ENCODE results near the gene MRPS6. TPM values are rescaled to one million over a fixed set of nuclear protein-coding genes. Genes with fewer than 3 reads are reported as not detected.

MRPS6 gene
- total and polyA plus RNA-seq, 2 of the 13 experiments (the other 11 are each of a cell fraction or from before 2014, with no cell fraction given) = 14.2 to 26.9 TPM

- TF ChIP-seq NR1H2 (CRISPR knock-in tag; IDR thresholded peaks at IDR 0.05; ENCODE audit: borderline replicate concordance, low read depth) = no peak
- TF ChIP-seq ZSCAN22 (CRISPR knock-in tag; IDR thresholded peaks at IDR 0.05) = no peak
- TF ChIP-seq ZNF512 (CRISPR knock-in tag; IDR thresholded peaks at IDR 0.05) = no peak
- peak; percentile 29 for TF ChIP-seq SKI (IDR thresholded peaks at IDR 0.05; ENCODE audit: partially characterized antibody)
- TF ChIP-seq ZNF672 (CRISPR knock-in tag; IDR thresholded peaks at IDR 0.05) = no peak
- TF ChIP-seq RXRA (CRISPR knock-in tag; IDR thresholded peaks at IDR 0.05) = no peak
- TF ChIP-seq, protein P1, sequence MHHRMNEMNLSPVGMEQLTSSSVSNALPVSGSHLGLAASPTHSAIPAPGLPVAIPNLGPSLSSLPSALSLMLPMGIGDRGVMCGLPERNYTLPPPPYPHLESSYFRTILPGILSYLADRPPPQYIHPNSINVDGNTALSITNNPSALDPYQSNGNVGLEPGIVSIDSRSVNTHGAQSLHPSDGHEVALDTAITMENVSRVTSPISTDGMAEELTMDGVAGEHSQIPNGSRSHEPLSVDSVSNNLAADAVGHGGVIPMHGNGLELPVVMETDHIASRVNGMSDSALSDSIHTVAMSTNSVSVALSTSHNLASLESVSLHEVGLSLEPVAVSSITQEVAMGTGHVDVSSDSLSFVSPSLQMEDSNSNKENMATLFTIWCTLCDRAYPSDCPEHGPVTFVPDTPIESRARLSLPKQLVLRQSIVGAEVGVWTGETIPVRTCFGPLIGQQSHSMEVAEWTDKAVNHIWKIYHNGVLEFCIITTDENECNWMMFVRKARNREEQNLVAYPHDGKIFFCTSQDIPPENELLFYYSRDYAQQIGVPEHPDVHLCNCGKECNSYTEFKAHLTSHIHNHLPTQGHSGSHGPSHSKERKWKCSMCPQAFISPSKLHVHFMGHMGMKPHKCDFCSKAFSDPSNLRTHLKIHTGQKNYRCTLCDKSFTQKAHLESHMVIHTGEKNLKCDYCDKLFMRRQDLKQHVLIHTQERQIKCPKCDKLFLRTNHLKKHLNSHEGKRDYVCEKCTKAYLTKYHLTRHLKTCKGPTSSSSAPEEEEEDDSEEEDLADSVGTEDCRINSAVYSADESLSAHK (CRISPR knock-in tag; IDR thresholded peaks at IDR 0.05; ENCODE audit: borderline replicate concordance) = peak; percentile 99
- no peak for TF ChIP-seq ZNF292 (CRISPR knock-in tag; IDR thresholded peaks at IDR 0.05; ENCODE audit: borderline replicate concordance, low read depth)
- TF ChIP-seq, protein P2, sequence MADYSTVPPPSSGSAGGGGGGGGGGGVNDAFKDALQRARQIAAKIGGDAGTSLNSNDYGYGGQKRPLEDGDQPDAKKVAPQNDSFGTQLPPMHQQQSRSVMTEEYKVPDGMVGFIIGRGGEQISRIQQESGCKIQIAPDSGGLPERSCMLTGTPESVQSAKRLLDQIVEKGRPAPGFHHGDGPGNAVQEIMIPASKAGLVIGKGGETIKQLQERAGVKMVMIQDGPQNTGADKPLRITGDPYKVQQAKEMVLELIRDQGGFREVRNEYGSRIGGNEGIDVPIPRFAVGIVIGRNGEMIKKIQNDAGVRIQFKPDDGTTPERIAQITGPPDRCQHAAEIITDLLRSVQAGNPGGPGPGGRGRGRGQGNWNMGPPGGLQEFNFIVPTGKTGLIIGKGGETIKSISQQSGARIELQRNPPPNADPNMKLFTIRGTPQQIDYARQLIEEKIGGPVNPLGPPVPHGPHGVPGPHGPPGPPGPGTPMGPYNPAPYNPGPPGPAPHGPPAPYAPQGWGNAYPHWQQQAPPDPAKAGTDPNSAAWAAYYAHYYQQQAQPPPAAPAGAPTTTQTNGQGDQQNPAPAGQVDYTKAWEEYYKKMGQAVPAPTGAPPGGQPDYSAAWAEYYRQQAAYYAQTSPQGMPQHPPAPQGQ (CRISPR knock-in tag; IDR thresholded peaks at IDR 0.05; ENCODE audit: borderline replicate concordance) = no peak
- no peak for TF ChIP-seq MTF1 (CRISPR knock-in tag; IDR thresholded peaks at IDR 0.05)
- TF ChIP-seq ZNF383 (CRISPR knock-in tag; IDR thresholded peaks at IDR 0.05; ENCODE audit: borderline replicate concordance) = no peak
- no peak for TF ChIP-seq ZSCAN29 (CRISPR knock-in tag; conservative IDR thresholded peaks at IDR 0.05)
- no peak for TF ChIP-seq DNMT3B (CRISPR knock-in tag; conservative IDR thresholded peaks at IDR 0.05)
- no peak for TF ChIP-seq ZNF629 (CRISPR knock-in tag; conservative IDR thresholded peaks at IDR 0.05)
Measured at GRCh38 chr21:34073032-34073748, at the start of gene MRPS6, which contains the start of gene SLC5A3 (continued).

All from HepG2 (cell line).